Muscle layer of duodenum (tissue), 2 donors: ENCODE data around the gene LRRC27.

Source experiments
- H3K27ac ChIP-seq: one replicate; pipeline ENCODE4 v1.7.0; 2013; ENCODE audit warnings: mild to moderate bottlenecking, low read length
- H3K27me3 ChIP-seq: one replicate; pipeline ENCODE4 v1.7.0; 2013; ENCODE audit warnings: low read depth, mild to moderate bottlenecking, control low read depth, low read length
- H3K36me3 ChIP-seq, 2 donors: one replicate each; pipeline ENCODE4 v1.7.0; 2013; ENCODE audit warnings: low read length in 2 of 2, control low read depth in 1 of 2, mild to moderate bottlenecking in 1 of 2; ENCODE audit not compliant: insufficient read depth in 2 of 2, control insufficient read depth in 1 of 2
- H3K4me1 ChIP-seq, 2 donors: one replicate each; pipeline ENCODE4 v1.7.0; 2013; ENCODE audit warnings: low read length in 2 of 2, mild to moderate bottlenecking in 2 of 2, control low read depth in 1 of 2, moderate library complexity in 1 of 2; ENCODE audit not compliant: insufficient read depth in 2 of 2, control insufficient read depth in 1 of 2
- H3K4me3 ChIP-seq, 2 donors: one replicate each; pipeline ENCODE4 v1.7.0; 2013; ENCODE audit warnings: low read length in 2 of 2, low read depth in 1 of 2, mild to moderate bottlenecking in 1 of 2
- H3K9me3 ChIP-seq, 2 donors: one replicate each; pipeline ENCODE4 v1.7.0; 2013; ENCODE audit warnings: low read length in 2 of 2, control low read depth in 1 of 2, mild to moderate bottlenecking in 1 of 2; ENCODE audit not compliant: control insufficient read depth in 1 of 2
- donor health status: healthy.

The LRRC27 gene

GRCh38 chr10:132322586-132323048, 9.4 kb upstream of the LRRC27 start:
- Histone ChIP-seq H3K27me3 (no peaks in the 10 kb centered on the region), H3K9me3 (no peaks in the 10 kb centered on the region), H3K4me1 (no peaks in the 10 kb centered on the region), H3K27ac (no peak overlapping the region), H3K36me3 (peaks cover 0 to 13% of the 10 kb centered on the region in 2 donors), H3K4me3 (no peak overlapping the region)

GRCh38 chr10:132324186-132324585, 7.8 kb upstream of the LRRC27 start:
- Histone ChIP-seq H3K4me1 (no peaks in the 10 kb centered on the region), H3K9me3 (no peaks in the 10 kb centered on the region), H3K4me3 (no peak overlapping the region), H3K27ac (no peak overlapping the region), H3K36me3 (peaks cover 0 to 13% of the 10 kb centered on the region in 2 donors), H3K27me3 (no peaks in the 10 kb centered on the region)

- Histone ChIP-seq H3K4me3 (no peak overlapping the region), H3K36me3 (peaks cover 0 to 13% of the 10 kb centered on the region in 2 donors), H3K9me3 (no peaks in the 10 kb centered on the region), H3K27ac (no peak overlapping the region), H3K4me1 (peaks cover 0 to 8% of the 10 kb centered on the region in 2 donors), H3K27me3 (no peaks in the 10 kb centered on the region)
These were observed 5.6 kb upstream of the LRRC27 start for GRCh38 chr10:132326344-132326889.

GRCh38 chr10:132326925-132327324, 5.1 kb upstream of the LRRC27 start:
- peaks cover 0 to 13% of the 10 kb centered on the region in 2 donors for H3K36me3 ChIP-seq
- peaks cover 0 to 8% of the 10 kb centered on the region in 2 donors for H3K4me1 ChIP-seq
- no peaks in the 10 kb centered on the region for H3K9me3 ChIP-seq
- no peaks in the 10 kb centered on the region for H3K27me3 ChIP-seq
- H3K27ac ChIP-seq = no peak overlapping the region
- H3K4me3 ChIP-seq = no peak overlapping the region

- no peaks in the 10 kb centered on the region for H3K27me3 ChIP-seq
- no peak overlapping the region for H3K27ac ChIP-seq
- H3K4me3 ChIP-seq = no peak overlapping the region
- peaks cover 0 to 15% of the 10 kb centered on the region in 2 donors for H3K4me1 ChIP-seq
- no peaks in the 10 kb centered on the region for H3K9me3 ChIP-seq
- H3K36me3 ChIP-seq = peaks cover 0 to 13% of the 10 kb centered on the region in 2 donors
These were observed 3.9 kb upstream of the LRRC27 start for GRCh38 chr10:132328106-132328505.

GRCh38 chr10:132328738-132329137, 3.3 kb upstream of the LRRC27 start:
- H3K27ac ChIP-seq = no peak overlapping the region
- peaks cover 0 to 15% of the 10 kb centered on the region in 2 donors for H3K4me1 ChIP-seq
- no peak overlapping the region for H3K4me3 ChIP-seq
- no peaks in the 10 kb centered on the region for H3K27me3 ChIP-seq
- H3K9me3 ChIP-seq = no peaks in the 10 kb centered on the region
- peaks cover 0 to 11% of the 10 kb centered on the region in 2 donors for H3K36me3 ChIP-seq

- Histone ChIP-seq H3K4me3 (peak overlapping the region; percentile 54 to 78), H3K27ac (peak overlapping the region; percentile 29), H3K4me1 (peaks cover 0 to 15% of the 10 kb centered on the region in 2 donors), H3K27me3 (no peaks in the 10 kb centered on the region), H3K36me3 (peaks cover 0 to 7% of the 10 kb centered on the region in 2 donors), H3K9me3 (no peaks in the 10 kb centered on the region)
These were observed 2.2 kb upstream of the LRRC27 start for GRCh38 chr10:132329565-132330485.

GRCh38 chr10:132330486-132330833, 1.5 kb upstream of the LRRC27 start:
- no peaks in the 10 kb centered on the region for H3K27me3 ChIP-seq
- peaks cover 0 to 15% of the 10 kb centered on the region in 2 donors for H3K4me1 ChIP-seq
- H3K36me3 ChIP-seq = peaks cover 0 to 7% of the 10 kb centered on the region in 2 donors
- H3K4me3 ChIP-seq = peak overlapping the region; percentile 54 to 78
- H3K9me3 ChIP-seq = no peaks in the 10 kb centered on the region
- peak overlapping the region; percentile 29 for H3K27ac ChIP-seq

- Histone ChIP-seq H3K27me3 (no peaks in the 10 kb centered on the region), H3K4me1 (peaks cover 0 to 15% of the 10 kb centered on the region in 2 donors), H3K36me3 (no peaks in the 10 kb centered on the region), H3K9me3 (no peaks in the 10 kb centered on the region), H3K27ac (peak overlapping the region; percentile 67), H3K4me3 (peak overlapping the region; percentile 74 to 78)
These were observed 401 bp downstream of the LRRC27 start for GRCh38 chr10:132332433-132332754.

GRCh38 chr10:132333386-132333785, 1.4 kb downstream of the LRRC27 start:
- Histone ChIP-seq H3K36me3 (no peaks in the 10 kb centered on the region), H3K4me3 (no peak overlapping the region), H3K9me3 (no peaks in the 10 kb centered on the region), H3K4me1 (peaks cover 0 to 19% of the 10 kb centered on the region in 2 donors), H3K27ac (no peak overlapping the region), H3K27me3 (no peaks in the 10 kb centered on the region)

GRCh38 chr10:132334631-132335188, 2.7 kb downstream of the LRRC27 start:
- no peaks in the 10 kb centered on the region for H3K27me3 ChIP-seq
- no peak overlapping the region for H3K27ac ChIP-seq
- H3K9me3 ChIP-seq = no peaks in the 10 kb centered on the region
- no peak overlapping the region for H3K4me3 ChIP-seq
- H3K36me3 ChIP-seq = peaks cover 0 to 4% of the 10 kb centered on the region in 2 donors
- peaks cover 0 to 19% of the 10 kb centered on the region in 2 donors for H3K4me1 ChIP-seq
